HepG2 (cell line): ENCODE data around the gene C1orf35. TPM values are rescaled to one million over a fixed set of nuclear protein-coding genes. Genes with fewer than 3 reads are reported as not detected.

Experiments used
- BCLAF1 ChIP-seq: fragments of 450-650 bp; IDR thresholded peaks from 2 replicates; pipeline ENCODE4 v1.6.1; 2017; ENCODE audit warnings: mild to moderate bottlenecking
- CCDC6 ChIP-seq: sonication (generic); formaldehyde crosslinking; IDR thresholded peaks from 2 replicates; pipeline ENCODE4 v1.8.1; 2022; ENCODE audit warnings: mild to moderate bottlenecking, missing genetic modification reagents, moderate library complexity
- CSRNP1 ChIP-seq: sonication (generic); formaldehyde crosslinking; IDR thresholded peaks from 2 replicates; pipeline ENCODE4 v1.8.1; 2023; ENCODE audit warnings: mild to moderate bottlenecking, missing genetic modification reagents
- FOSL2 ChIP-seq: sonication (generic); formaldehyde crosslinking; IDR thresholded peaks from 2 replicates; pipeline ENCODE4 v1.4.0; 2020; ENCODE audit warnings: missing genetic modification reagents
- GABPB1 ChIP-seq: IDR thresholded peaks from 2 replicates; pipeline ENCODE4 v1.6.1; 2016; ENCODE audit warnings: mild to moderate bottlenecking, missing genetic modification reagents, moderate library complexity, missing compliant biosample characterization
- GMEB2 ChIP-seq: IDR thresholded peaks from 2 replicates; pipeline ENCODE4 v1.6.1; 2016; ENCODE audit warnings: missing biosample characterization, missing genetic modification reagents, low read depth
- HNF4A ChIP-seq: sonication (generic); formaldehyde crosslinking; IDR thresholded peaks from 2 replicates; pipeline ENCODE4 v1.4.0; 2020; ENCODE audit warnings: missing genetic modification reagents
- MTF2 ChIP-seq: sonication (generic); formaldehyde crosslinking; IDR thresholded peaks from 2 replicates; pipeline ENCODE4 v1.5.0; 2020; ENCODE audit warnings: missing genetic modification reagents, borderline replicate concordance
- PHF8 ChIP-seq: sonication (generic); formaldehyde crosslinking; IDR thresholded peaks from 2 replicates; pipeline ENCODE4 v1.5.0; 2020; ENCODE audit warnings: missing genetic modification reagents
- PLRG1 ChIP-seq: fragments of 450-650 bp; conservative IDR thresholded peaks from 2 replicates; pipeline ENCODE4 v1.6.1; 2016
- RFXAP ChIP-seq: sonication (generic); formaldehyde crosslinking; IDR thresholded peaks from 2 replicates; pipeline ENCODE4 v1.4.0; 2020; ENCODE audit warnings: missing genetic modification reagents, borderline replicate concordance
- TBP ChIP-seq: sonication (generic); formaldehyde crosslinking; IDR thresholded peaks from 2 replicates; pipeline ENCODE4 v1.5.0; 2020; ENCODE audit warnings: missing genetic modification reagents
- THAP11 ChIP-seq: IDR thresholded peaks from 2 replicates; pipeline ENCODE4 v1.6.1; 2016; ENCODE audit warnings: missing biosample characterization, missing genetic modification reagents
- ZBTB1 ChIP-seq: sonication (generic); formaldehyde crosslinking; IDR thresholded peaks from 2 replicates; pipeline ENCODE4 v1.4.0; 2020; ENCODE audit warnings: missing genetic modification reagents, borderline replicate concordance
- ZBTB14 ChIP-seq: sonication (generic); formaldehyde crosslinking; IDR thresholded peaks from 2 replicates; pipeline ENCODE4 v1.4.0; 2020; ENCODE audit warnings: missing genetic modification reagents
- ZNF138 ChIP-seq: sonication (generic); formaldehyde crosslinking; IDR thresholded peaks from 2 replicates; pipeline ENCODE4 v1.5.0; 2020; ENCODE audit warnings: mild to moderate bottlenecking, low read depth, missing genetic modification reagents
- ZNF329 ChIP-seq: sonication (generic); formaldehyde crosslinking; IDR thresholded peaks from 2 replicates; pipeline ENCODE4 v1.9.0; 2021; ENCODE audit warnings: low read depth, mild to moderate bottlenecking, missing genetic modification reagents
- ZNF343 ChIP-seq: sonication (generic); formaldehyde crosslinking; IDR thresholded peaks from 2 replicates; pipeline ENCODE4 v1.4.0; 2020; ENCODE audit warnings: mild to moderate bottlenecking, missing genetic modification reagents
- ZNF678 ChIP-seq: sonication (generic); formaldehyde crosslinking; IDR thresholded peaks from 2 replicates; pipeline ENCODE4 v1.4.0; 2020; ENCODE audit warnings: mild to moderate bottlenecking, missing genetic modification reagents
- ZNF709 ChIP-seq: sonication (generic); formaldehyde crosslinking; IDR thresholded peaks from 2 replicates; pipeline ENCODE4 v1.5.0; 2020; ENCODE audit warnings: mild to moderate bottlenecking, missing genetic modification reagents
- ZNF788 ChIP-seq: sonication (generic); formaldehyde crosslinking; IDR thresholded peaks from 2 replicates; pipeline ENCODE4 v1.5.0; 2020; ENCODE audit warnings: mild to moderate bottlenecking, missing genetic modification reagents, borderline replicate concordance
- ZNF850 ChIP-seq: sonication (generic); formaldehyde crosslinking; conservative IDR thresholded peaks from 2 replicates; pipeline ENCODE4 v1.9.0; 2021; ENCODE audit warnings: mild to moderate bottlenecking, missing genetic modification reagents
- polyA plus RNA-seq, 8 experiments: library from polyadenylated mRNA; depleted of rRNA in 3 of 8; stranded (reverse) in 7 of 8; unstranded in 1 of 8; fragments of >200 nt; fragmentation: Illumina TruSeq in 4 of 8; extraction: Trizol in 4 of 8; gene quantifications; 2 replicates each; pipeline versions ENCODE4 v1.2.1 to v1.2.3, GENCODE V29; 2011 to 2016; ENCODE audit warnings: low read depth in 4 of 8, missing spikeins in 1 of 8, mixed read lengths in 1 of 8; ENCODE audit not compliant: insufficient read depth in 1 of 8
- total RNA-seq, 5 experiments: library from RNA; depleted of rRNA; stranded (reverse); fragments of >200 nt; fragmentation: Illumina TruSeq; extraction: Trizol; gene quantifications; 2 replicates each; pipeline ENCODE4 v1.2.3, GENCODE V29; 2016; ENCODE audit warnings: low read depth in 1 of 5

C1orf35 gene
- total and polyA plus RNA-seq, 2 of the 13 experiments (the other 11 are each of a cell fraction or from before 2014, with no cell fraction given): 8.1 to 19.3 TPM

- peak; percentile 92 for TF ChIP-seq THAP11
- peak; percentile 88; the same call in 1 of the 2 replicates for TF ChIP-seq TBP (CRISPR knock-in tag)
- TF ChIP-seq GMEB2 (CRISPR knock-in tag): peak; percentile 81; the same call in 1 of the 2 replicates
- peak; percentile 62; the same call in 1 of the 2 replicates for TF ChIP-seq MTF2 (CRISPR knock-in tag)
- peak; percentile 80 for TF ChIP-seq ZNF709 (CRISPR knock-in tag)
- TF ChIP-seq CCDC6 (CRISPR knock-in tag): peak; percentile 81; the same call in 1 of the 2 replicates
- no peak for TF ChIP-seq HNF4A (CRISPR knock-in tag)
- TF ChIP-seq ZBTB14 (CRISPR knock-in tag): no peak
- TF ChIP-seq ZNF788: peak; percentile 77; the same call in 1 of the 2 replicates
- no peak for TF ChIP-seq BCLAF1
- TF ChIP-seq RFXAP (CRISPR knock-in tag): peak; percentile 81
- peak; percentile 82 for TF ChIP-seq ZNF329 (CRISPR knock-in tag)
- no peak; the same call in 1 of the 2 replicates for TF ChIP-seq ZNF138 (CRISPR knock-in tag)
- TF ChIP-seq ZNF678 (CRISPR knock-in tag): 0 out of 2 replicates have a peak, but pooled peaks have one; percentile 45
- TF ChIP-seq FOSL2 (CRISPR knock-in tag): peak; percentile 54
- 0 out of 2 replicates have a peak, but pooled peaks have one; percentile 23 for TF ChIP-seq ZNF343 (CRISPR knock-in tag)
- no peak for TF ChIP-seq ZNF850
- TF ChIP-seq PHF8: peak; percentile 76
- 0 out of 2 replicates have a peak, but pooled peaks have one; percentile 35 for TF ChIP-seq CSRNP1
- peak; percentile 94 for TF ChIP-seq GABPB1
- no peak for TF ChIP-seq ZBTB1
- no peak for TF ChIP-seq PLRG1
Observed at GRCh38 chr1:228139931-228140723, 37.0 kb upstream of the C1orf35 start, which contains the start of gene GUK1 (continued).
